C4-2B (cell line): Measurements from ENCODE around the gene EHD2.
"Not testable (repeated sequence)": the region's sequence is repeated elsewhere in the genome, so short reads cannot be mapped to it uniquely, and the experiment has no call there.

ENCODE experiments used
- H3K27ac ChIP-seq: fragments of 450-650 bp; 2 replicates; pipeline ENCODE4 v1.5.1; 2017
- CTCF ChIP-seq: fragments of 450-650 bp; conservative IDR thresholded peaks from 2 replicates; pipeline ENCODE4 v1.5.1; 2017; ENCODE audit warnings: mild to moderate bottlenecking
- ZFX ChIP-seq: fragments of 450-650 bp; IDR thresholded peaks from 2 replicates; pipeline ENCODE4 v1.6.1; 2017

The EHD2 gene

GRCh38 chr19:47769534-47769933 lies 56.3 kb downstream of the EHD2 start:
- H3K27ac ChIP-seq: no peak overlapping the region
- no peak for TF ChIP-seq ZFX
- TF ChIP-seq CTCF: no peak

GRCh38 chr19:47771291-47771690 lies 58.1 kb downstream of the EHD2 start:
- not testable (repeated sequence) for H3K27ac ChIP-seq

- no peak for TF ChIP-seq ZFX
- no peak overlapping the region for H3K27ac ChIP-seq
Measured at GRCh38 chr19:47776568-47776967, 63.3 kb downstream of the EHD2 start.

- peak overlapping the region; percentile 92; the same call in 1 of the 2 replicates for H3K27ac ChIP-seq
Measured at GRCh38 chr19:47777245-47778048, 64.2 kb downstream of the EHD2 start.

GRCh38 chr19:47778049-47778953 lies 65.1 kb downstream of the EHD2 start, which contains the start of gene SELENOW:
TSS of gene SELENOW (plus strand) at chr19:47778703. CDS start at chr19:47778786, 83 bp downstream.
- peak within 1 kb of the TSS; percentile 92 for H3K27ac ChIP-seq
- no peak for TF ChIP-seq ZFX
- TF ChIP-seq CTCF: no peak

GRCh38 chr19:47778954-47779351 lies 65.7 kb downstream of the EHD2 start:
- TF ChIP-seq ZFX (no peak), CTCF (no peak)
- H3K27ac ChIP-seq: peak overlapping the region; percentile 92

GRCh38 chr19:47779524-47780214 lies 66.4 kb downstream of the EHD2 start:
- peak overlapping the region; percentile 92 for H3K27ac ChIP-seq
- TF ChIP-seq CTCF (no peak), ZFX (no peak)

- TF ChIP-seq ZFX (no peak), CTCF (no peak)
- no peak overlapping the region; the same call in 1 of the 2 replicates for H3K27ac ChIP-seq
Measured at GRCh38 chr19:47780215-47780551, 67.0 kb downstream of the EHD2 start.
